Fibroblast of lung (primary cell): ENCODE data around the gene FAM110A.

Experiments
- EZH2 ChIP-seq: IDR thresholded peaks from 2 replicates; pipeline ENCODE4 v1.5.1; 2012; ENCODE audit warnings: low read length, control low read depth, mild to moderate bottlenecking; ENCODE audit errors: missing control alignments
- TF ChIP-seq, protein P1 (sequence below), 2 donors: IDR thresholded peaks in 1 of 2; conservative IDR thresholded peaks in 1 of 2; 1 replicate in 1 of 2; 2 replicates in 1 of 2; pipeline ENCODE4 v1.5.1; 2011 to 2012; ENCODE audit warnings: low read length in 2 of 2, control low read depth in 1 of 2, inconsistent platforms in 1 of 2, low read depth in 1 of 2, mild to moderate bottlenecking in 1 of 2

DNA sequence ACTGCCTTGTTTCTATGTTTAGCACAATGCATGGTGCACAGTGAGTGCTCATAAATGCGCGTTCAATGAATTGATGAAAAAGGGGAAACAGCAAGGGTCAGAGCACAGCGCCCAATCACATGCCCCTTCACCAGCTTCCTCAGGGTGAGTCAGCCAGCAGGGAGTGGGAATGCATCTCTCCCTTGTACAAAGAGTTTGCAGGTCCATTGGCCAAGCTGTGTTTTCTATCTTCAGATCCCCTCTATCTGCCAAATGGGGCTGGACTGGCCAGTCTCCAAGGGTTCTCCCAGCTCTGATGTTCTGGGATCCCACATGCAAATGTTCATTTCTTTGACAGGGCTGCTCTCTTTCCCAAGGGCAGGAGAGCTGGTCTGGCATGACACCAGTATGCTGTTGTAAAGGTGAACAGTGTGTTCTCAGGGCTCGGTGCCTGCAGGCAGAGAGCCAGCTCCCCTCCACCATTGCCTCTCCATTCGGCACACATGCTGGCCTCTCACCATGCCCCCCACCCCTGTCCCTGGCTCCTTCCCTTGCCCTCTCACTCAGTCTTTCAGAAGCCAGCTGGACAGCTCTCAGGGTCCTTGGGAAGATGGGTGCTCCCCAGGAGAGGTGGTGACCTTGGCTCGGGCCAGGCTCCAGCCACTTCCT lies 57.7 kb downstream of the FAM110A start:
- TF ChIP-seq, protein P1, sequence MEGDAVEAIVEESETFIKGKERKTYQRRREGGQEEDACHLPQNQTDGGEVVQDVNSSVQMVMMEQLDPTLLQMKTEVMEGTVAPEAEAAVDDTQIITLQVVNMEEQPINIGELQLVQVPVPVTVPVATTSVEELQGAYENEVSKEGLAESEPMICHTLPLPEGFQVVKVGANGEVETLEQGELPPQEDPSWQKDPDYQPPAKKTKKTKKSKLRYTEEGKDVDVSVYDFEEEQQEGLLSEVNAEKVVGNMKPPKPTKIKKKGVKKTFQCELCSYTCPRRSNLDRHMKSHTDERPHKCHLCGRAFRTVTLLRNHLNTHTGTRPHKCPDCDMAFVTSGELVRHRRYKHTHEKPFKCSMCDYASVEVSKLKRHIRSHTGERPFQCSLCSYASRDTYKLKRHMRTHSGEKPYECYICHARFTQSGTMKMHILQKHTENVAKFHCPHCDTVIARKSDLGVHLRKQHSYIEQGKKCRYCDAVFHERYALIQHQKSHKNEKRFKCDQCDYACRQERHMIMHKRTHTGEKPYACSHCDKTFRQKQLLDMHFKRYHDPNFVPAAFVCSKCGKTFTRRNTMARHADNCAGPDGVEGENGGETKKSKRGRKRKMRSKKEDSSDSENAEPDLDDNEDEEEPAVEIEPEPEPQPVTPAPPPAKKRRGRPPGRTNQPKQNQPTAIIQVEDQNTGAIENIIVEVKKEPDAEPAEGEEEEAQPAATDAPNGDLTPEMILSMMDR (conservative IDR thresholded peaks at IDR 0.05 in 1 of 2, IDR thresholded peaks at IDR 0.05 in 1 of 2; ENCODE audit: low read depth in 1 of 2, low read length in 2 of 2) = no peak
- no peak for TF ChIP-seq EZH2
